GM12864 (cell line): ENCODE data around the gene RCOR1.

Experiments used
- DNase-seq: peaks from one replicate; pipeline ENCODE4 v3.0.0-alpha.2; 2011; ENCODE audit warnings: low read depth
- H3K4me3 ChIP-seq: 2 replicates; pipeline ENCODE4 v1.5.1; 2011; ENCODE audit warnings: mild to moderate bottlenecking, low read depth, low read length, control low read depth
- CTCF ChIP-seq: IDR thresholded peaks from 2 replicates; pipeline ENCODE4 v1.5.1; 2011; ENCODE audit warnings: low read depth, mild to moderate bottlenecking, moderate library complexity, low read length, control low read depth, inconsistent platforms; ENCODE audit errors: missing control alignments

RCOR1 gene

GRCh38 chr14:102731101-102731870 lies 138.8 kb downstream of the RCOR1 start:
- TF ChIP-seq CTCF, result no peak
- H3K4me3 ChIP-seq, result no peak overlapping the region
- no peak for DNase-seq

- H3K4me3 ChIP-seq, result no peak overlapping the region
- TF ChIP-seq CTCF, result no peak
- DNase-seq, result no peak
These were observed 139.7 kb downstream of the RCOR1 start for GRCh38 chr14:102731871-102732800.

- no peak overlapping the region for H3K4me3 ChIP-seq
- no peak for TF ChIP-seq CTCF
- DNase-seq, result no peak
These were observed 140.5 kb downstream of the RCOR1 start for GRCh38 chr14:102732924-102733323.

- no peak overlapping the region for H3K4me3 ChIP-seq
- DNase-seq, result no peak
- no peak for TF ChIP-seq CTCF
These were observed 140.9 kb downstream of the RCOR1 start for GRCh38 chr14:102733326-102733725.

- no peak for DNase-seq
- no peak overlapping the region for H3K4me3 ChIP-seq
- TF ChIP-seq CTCF, result no peak
These were observed 142.0 kb downstream of the RCOR1 start for GRCh38 chr14:102734436-102734835.

- H3K4me3 ChIP-seq, result no peak overlapping the region
- TF ChIP-seq CTCF, result no peak
- no peak for DNase-seq
These were observed 144.5 kb downstream of the RCOR1 start for GRCh38 chr14:102736956-102737355.
